Choroid plexus epithelial cell (primary cell): Measurements from ENCODE around the gene KCTD16.

Experiments used
- DNase-seq: peaks from one replicate; pipeline ENCODE4 v3.0.0-alpha.2; 2010; ENCODE audit warnings: low read depth
- H3K4me3 ChIP-seq: 2 replicates; pipeline ENCODE4 v1.5.1; 2011; ENCODE audit warnings: low read depth, mild to moderate bottlenecking, control low read depth, low read length, moderate library complexity
- CTCF ChIP-seq: conservative IDR thresholded peaks from 2 replicates; pipeline ENCODE4 v1.5.1; 2011; ENCODE audit warnings: low read depth, mild to moderate bottlenecking, control low read depth, inconsistent platforms, low read length, moderate library complexity

KCTD16 gene

DNA sequence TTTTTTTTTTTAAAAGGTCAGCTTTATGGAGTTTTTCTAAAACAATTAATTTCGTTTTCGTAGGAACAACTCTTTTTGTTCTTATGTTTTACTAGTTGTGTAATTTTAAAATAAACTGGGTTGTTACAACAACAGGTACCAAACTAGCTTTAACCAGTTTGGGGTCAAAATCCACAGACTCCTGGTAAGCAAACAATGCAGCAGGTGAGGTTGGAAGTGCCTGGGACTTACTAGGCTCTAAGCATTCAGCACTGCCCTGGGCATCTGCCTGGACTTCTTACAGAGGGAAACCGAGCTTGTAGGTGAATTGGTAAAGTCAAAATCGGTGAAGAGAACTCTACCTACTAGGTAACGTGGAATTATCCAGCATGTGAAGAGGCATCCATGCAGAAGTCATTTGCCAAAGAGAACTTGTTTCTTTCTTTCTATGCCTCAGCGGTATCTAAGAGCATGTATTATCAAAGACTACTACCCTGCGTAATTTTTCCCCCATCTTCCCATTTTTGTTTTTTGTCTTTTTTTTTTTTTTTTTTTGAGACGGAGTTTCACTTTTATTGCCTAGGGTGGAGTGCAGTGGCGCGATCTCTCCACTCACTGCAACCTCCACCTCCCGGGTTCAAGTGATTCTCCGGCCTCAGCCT, 145.4 kb downstream of the KCTD16 start:
- H3K4me3 ChIP-seq = no peak overlapping the region
- TF ChIP-seq CTCF = no peak
- DNase-seq = no peak

DNA sequence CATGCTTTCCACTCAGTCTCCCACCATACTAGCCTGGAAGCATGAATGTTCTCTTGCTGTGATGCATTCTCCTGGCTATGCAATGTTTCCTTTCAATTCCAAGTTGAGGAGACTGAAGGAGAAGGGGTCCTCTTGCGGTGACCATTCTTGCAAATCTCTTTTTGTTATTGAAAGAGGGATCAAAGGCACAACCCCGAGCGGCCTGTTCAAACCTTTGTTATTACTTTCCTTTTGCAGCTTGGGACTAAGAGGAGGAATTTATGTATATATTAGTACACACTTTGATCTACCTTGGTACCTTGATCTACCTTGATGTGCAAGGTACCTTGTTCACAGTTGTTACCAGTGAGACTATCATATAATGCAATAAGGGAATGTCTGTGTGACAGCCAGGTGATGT, 147.3 kb downstream of the KCTD16 start:
- no peak for TF ChIP-seq CTCF
- no peak for DNase-seq
- no peak overlapping the region for H3K4me3 ChIP-seq

DNA sequence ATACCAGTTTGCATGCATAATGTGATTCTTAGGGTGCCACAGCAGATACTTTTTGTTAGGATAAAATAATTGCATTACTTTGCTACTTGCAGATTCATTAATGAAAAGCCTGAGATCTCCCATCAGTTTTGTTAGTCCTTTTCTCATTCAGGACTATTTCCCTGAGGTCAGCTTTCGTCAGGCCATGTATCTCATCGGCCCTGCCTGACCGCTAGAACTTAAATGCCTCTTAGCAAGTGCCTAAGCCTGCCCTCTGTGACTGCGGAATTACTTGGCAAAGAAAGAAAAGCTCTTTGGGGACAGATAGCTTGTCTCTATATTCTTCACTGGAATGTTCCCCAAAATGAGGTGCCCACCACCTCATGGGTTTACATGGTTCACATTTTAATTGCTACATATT, 147.8 kb downstream of the KCTD16 start:
- H3K4me3 ChIP-seq = no peak overlapping the region
- no peak for DNase-seq
- TF ChIP-seq CTCF = no peak

GRCh38 chr5:144323181-144323580, 152.5 kb downstream of the KCTD16 start:
- H3K4me3 ChIP-seq = no peak overlapping the region
- no peak for DNase-seq
- TF ChIP-seq CTCF = no peak

- H3K4me3 ChIP-seq = no peak overlapping the region
- no peak for TF ChIP-seq CTCF
- no peak for DNase-seq
These were observed 154.9 kb downstream of the KCTD16 start for GRCh38 chr5:144325532-144325931.

DNA sequence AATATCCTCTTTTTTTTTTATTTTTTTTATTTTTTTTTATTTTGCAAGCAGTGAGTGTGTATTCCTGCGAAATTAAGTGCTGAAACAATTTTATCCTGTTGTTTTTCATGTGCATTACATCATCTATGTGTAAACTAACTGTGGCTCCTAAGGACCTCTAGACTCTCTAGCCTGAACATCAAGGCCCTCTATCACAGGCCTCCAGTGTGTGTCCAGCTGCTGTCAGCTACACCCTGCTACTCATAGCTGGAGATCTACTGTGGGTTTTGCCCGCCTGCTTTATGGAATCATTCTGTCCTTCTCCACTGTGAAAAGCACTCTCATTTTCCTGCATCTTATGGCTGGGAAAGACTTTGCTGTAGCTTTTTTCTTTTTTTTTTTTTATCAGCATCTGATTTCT, 157.8 kb downstream of the KCTD16 start:
- TF ChIP-seq CTCF = no peak
- DNase-seq = no peak
- no peak overlapping the region for H3K4me3 ChIP-seq

DNA sequence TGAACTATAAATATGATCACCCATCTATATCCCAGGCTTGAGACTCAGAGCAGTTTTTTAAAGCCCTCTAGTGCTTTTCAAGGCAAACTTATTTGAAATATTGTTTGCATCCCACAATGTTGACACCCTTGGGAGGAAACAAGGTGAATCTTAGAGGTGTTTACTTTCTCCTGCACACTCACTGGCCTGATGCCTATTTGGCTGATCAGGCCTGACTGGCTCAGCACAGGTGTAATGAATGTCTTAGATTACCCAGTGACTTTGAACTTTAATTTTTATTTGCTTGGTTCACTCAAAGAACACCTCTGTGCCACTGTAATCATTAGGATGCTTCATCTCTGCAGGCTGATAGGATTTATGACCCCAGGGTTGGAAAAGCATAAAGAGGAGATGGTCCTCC, 158.3 kb downstream of the KCTD16 start:
- H3K4me3 ChIP-seq = no peak overlapping the region
- TF ChIP-seq CTCF = no peak
- no peak for DNase-seq
